Type B pancreatic cell (in vitro differentiated cells): ENCODE measurements around the gene PSEN2. TPM values are rescaled to one million over a fixed set of nuclear protein-coding genes. Genes with fewer than 3 reads are reported as not detected.

Experiments
- DNase-seq: peaks from one replicate; pipeline ENCODE4 v3.0.0; 2021; ENCODE audit warnings: mixed read lengths; ENCODE audit not compliant: unreplicated experiment; ENCODE audit errors: extremely low spot score
- H3K27ac Mint-ChIP-seq: 2 replicates; pipeline ENCODE4 v1.8.0; 2021; ENCODE audit warnings: mild to moderate bottlenecking, mixed read lengths
- H3K27me3 Mint-ChIP-seq: 2 replicates; pipeline ENCODE4 v1.8.0; 2021; ENCODE audit warnings: mixed read lengths
- H3K36me3 Mint-ChIP-seq: 2 replicates; pipeline ENCODE4 v1.8.0; 2021; ENCODE audit warnings: mixed read lengths
- H3K4me1 Mint-ChIP-seq: one replicate; pipeline ENCODE4 v1.8.0; 2021; ENCODE audit warnings: mixed read lengths; ENCODE audit not compliant: unreplicated experiment
- H3K4me3 Mint-ChIP-seq: 2 replicates; pipeline ENCODE4 v1.8.0; 2021; ENCODE audit warnings: mild to moderate bottlenecking, mixed read lengths
- H3K9me3 Mint-ChIP-seq: 2 replicates; pipeline ENCODE4 v1.8.0; 2021; ENCODE audit warnings: mixed read lengths
- CTCF ChIP-seq: fragments of 200-600 bp; sonication (generic); conservative IDR thresholded peaks from 2 replicates; pipeline ENCODE4 v1.5.0; 2021; ENCODE audit warnings: antibody characterized with exemption, mild to moderate bottlenecking
- total RNA-seq: library from RNA; stranded (reverse); gene quantifications from 2 replicates; pipeline ENCODE4 v1.2.1, GENCODE V29; 2021; ENCODE audit warnings: low replicate concordance

Gene PSEN2
- total RNA-seq, 1 donor from 2014 or later, result 22.6 TPM

- Mint-ChIP-seq H3K4me3 (no peak overlapping the region), H3K36me3 (peaks cover 8% of the 10 kb centered on the region), H3K27ac (no peak overlapping the region), H3K9me3 (peaks cover 11% of the 10 kb centered on the region), H3K27me3 (no peaks in the 10 kb centered on the region), H3K4me1 (peaks cover 5% of the 10 kb centered on the region)
- no peak for TF ChIP-seq CTCF
- no peak for DNase-seq
These were observed 64.2 kb downstream of the PSEN2 start for GRCh38 chr1:226934483-226935237.

- H3K9me3 Mint-ChIP-seq, result peaks cover 11% of the 10 kb centered on the region
- TF ChIP-seq CTCF, result no peak
- H3K4me1 Mint-ChIP-seq, result peaks cover 23% of the 10 kb centered on the region
- no peak for DNase-seq
- H3K4me3 Mint-ChIP-seq, result peak overlapping the region; percentile 92
- peak overlapping the region; percentile 91 for H3K27ac Mint-ChIP-seq
- H3K27me3 Mint-ChIP-seq, result no peaks in the 10 kb centered on the region
- peaks cover 8% of the 10 kb centered on the region for H3K36me3 Mint-ChIP-seq
These were observed 67.7 kb downstream of the PSEN2 start for GRCh38 chr1:226937940-226938725.

GRCh38 chr1:226938903-226939437 lies 68.6 kb downstream of the PSEN2 start:
- H3K4me3 Mint-ChIP-seq, result peak overlapping the region; percentile 92
- peaks cover 8% of the 10 kb centered on the region for H3K36me3 Mint-ChIP-seq
- peaks cover 32% of the 10 kb centered on the region for H3K4me1 Mint-ChIP-seq
- H3K27me3 Mint-ChIP-seq, result no peaks in the 10 kb centered on the region
- DNase-seq, result no peak
- peaks cover 11% of the 10 kb centered on the region for H3K9me3 Mint-ChIP-seq
- peak overlapping the region; percentile 91 for H3K27ac Mint-ChIP-seq
- TF ChIP-seq CTCF, result no peak

GRCh38 chr1:226939438-226940028 lies 69.1 kb downstream of the PSEN2 start:
- peaks cover 7% of the 10 kb centered on the region for H3K36me3 Mint-ChIP-seq
- no peak for TF ChIP-seq CTCF
- H3K27ac Mint-ChIP-seq, result peak overlapping the region; percentile 91
- no peaks in the 10 kb centered on the region for H3K27me3 Mint-ChIP-seq
- DNase-seq, result no peak
- H3K4me3 Mint-ChIP-seq, result peak overlapping the region; percentile 92
- H3K4me1 Mint-ChIP-seq, result peaks cover 37% of the 10 kb centered on the region
- peaks cover 11% of the 10 kb centered on the region for H3K9me3 Mint-ChIP-seq

- DNase-seq, result peak; percentile 99
- H3K36me3 Mint-ChIP-seq, result no peaks in the 10 kb centered on the region
- peaks cover 5% of the 10 kb centered on the region for H3K9me3 Mint-ChIP-seq
- H3K4me3 Mint-ChIP-seq, result peak within 1 kb of the TSS; percentile 92
- peak within 1 kb of the TSS; percentile 91 for H3K27ac Mint-ChIP-seq
- TF ChIP-seq CTCF, result no peak
- H3K4me1 Mint-ChIP-seq, result peaks cover 43% of the 10 kb centered on the region
- H3K27me3 Mint-ChIP-seq, result no peaks in the 10 kb centered on the region
These were observed 69.8 kb downstream of the PSEN2 start, which contains the start of gene COQ8A for GRCh38 chr1:226940029-226940805. COQ8A (plus strand) TSS chr1:226940294; CDS start chr1:226961386, 21,092 bp downstream.
